T-helper 1 cell (primary cell): ENCODE data around the gene SEC24B.
A peak's percentile ranks its signal among the peaks of the same experiment; 100 is the strongest.

ENCODE experiments used
- DNase-seq, 5 donors: peaks; one replicate each; pipeline ENCODE4 v3.0.0-alpha.2; 2012 to 2020
- total RNA-seq, 4 donors: gene quantifications; one replicate each; lab custom pipeline; 2026; lab: John Stamatoyannopoulos, UW

The SEC24B gene
- 71.5 to 101 (median 78.5) reads per million in 4 donors for total RNA-seq

GRCh38 chr4:109433205-109434006 lies at the start of gene SEC24B:
Gene SEC24B (plus strand): TSS chr4:109433815. CDS start chr4:109433870, 55 bp downstream.
- peak; percentile 80 to 90 (median 88) for DNase-seq

- DNase-seq, result no peak
Observed at GRCh38 chr4:109383823-109384222, 49.8 kb upstream of the SEC24B start.

- no peak for DNase-seq
Observed at GRCh38 chr4:109385260-109385659, 48.4 kb upstream of the SEC24B start.

- no peak for DNase-seq
Observed at GRCh38 chr4:109389369-109390114, 44.1 kb upstream of the SEC24B start.

GRCh38 chr4:109390115-109390768 lies 43.4 kb upstream of the SEC24B start:
- no peak for DNase-seq

- DNase-seq, result no peak
Observed at GRCh38 chr4:109395694-109396093, 37.9 kb upstream of the SEC24B start.

GRCh38 chr4:109398928-109399327 lies 34.7 kb upstream of the SEC24B start:
- DNase-seq, result no peak

GRCh38 chr4:109406337-109406931 lies 27.2 kb upstream of the SEC24B start:
- DNase-seq, result peak in 2 of 5 donors; percentile 14 to 44

GRCh38 chr4:109407027-109407737 lies 26.4 kb upstream of the SEC24B start:
- no peak for DNase-seq

- no peak for DNase-seq
Observed at GRCh38 chr4:109408711-109409110, 24.9 kb upstream of the SEC24B start.

- DNase-seq, result no peak
Observed at GRCh38 chr4:109410226-109410625, 23.4 kb upstream of the SEC24B start.

- no peak for DNase-seq
Observed at GRCh38 chr4:109410776-109411175, 22.8 kb upstream of the SEC24B start.

- DNase-seq, result no peak
Observed at GRCh38 chr4:109411964-109412363, 21.7 kb upstream of the SEC24B start.

GRCh38 chr4:109412776-109413175 lies 20.8 kb upstream of the SEC24B start:
- DNase-seq, result no peak

GRCh38 chr4:109414938-109415337 lies 18.7 kb upstream of the SEC24B start:
- DNase-seq, result no peak

GRCh38 chr4:109418588-109418987 lies 15.0 kb upstream of the SEC24B start:
- no peak for DNase-seq

- no peak for DNase-seq
Observed at GRCh38 chr4:109419679-109420078, 13.9 kb upstream of the SEC24B start.

- DNase-seq, result no peak
Observed at GRCh38 chr4:109424093-109424841, 9.3 kb upstream of the SEC24B start.

GRCh38 chr4:109425405-109425804 lies 8.2 kb upstream of the SEC24B start:
- no peak for DNase-seq

GRCh38 chr4:109429545-109429944 lies 4.1 kb upstream of the SEC24B start:
- DNase-seq, result peak in 1 of 5 donors; percentile 66

- DNase-seq, result no peak
Observed at GRCh38 chr4:109432203-109432602, 1.4 kb upstream of the SEC24B start.
